ELR (cell line): ENCODE results near the gene ANTXRL.
"Not testable (repeated sequence)": the region's sequence is repeated elsewhere in the genome, so short reads cannot be mapped to it uniquely, and the experiment has no call there.

Source experiments
- DNase-seq: peaks from one replicate; pipeline ENCODE4 v3.0.0-alpha.2; 2015; ENCODE audit warnings: low read depth

ANTXRL gene

GRCh38 chr10:46295350-46296010 lies 8.7 kb downstream of the ANTXRL start:
- peak; percentile 16 for DNase-seq

- DNase-seq = not testable (repeated sequence)
Observed at GRCh38 chr10:46296086-46296485, 9.3 kb downstream of the ANTXRL start.

DNA sequence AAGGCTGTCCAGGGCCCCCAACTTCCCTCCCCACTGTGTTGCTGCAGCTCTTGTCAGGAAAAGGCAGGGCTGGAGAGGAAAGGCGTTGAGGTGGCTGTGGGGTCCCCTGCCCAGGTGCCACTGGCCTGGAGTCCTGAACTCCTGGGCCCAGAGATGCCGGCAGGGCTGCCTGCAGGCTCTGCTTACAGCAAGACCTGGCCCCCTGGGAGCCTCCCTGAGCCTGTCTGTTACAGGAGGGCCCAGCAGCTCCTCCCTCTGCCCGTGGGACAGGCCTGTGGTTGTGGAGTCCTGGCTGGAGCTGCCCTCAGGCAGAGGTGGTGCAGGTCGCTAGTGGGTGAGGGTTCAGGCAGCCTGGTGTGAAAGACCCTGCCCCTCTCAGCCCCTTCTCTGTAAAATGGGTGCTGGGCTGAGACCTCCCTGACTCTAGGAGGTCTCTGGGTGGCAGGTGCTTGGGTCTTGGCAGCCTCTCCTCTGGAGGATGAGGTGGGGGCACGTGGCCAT lies 9.9 kb downstream of the ANTXRL start:
- DNase-seq = no peak

DNA sequence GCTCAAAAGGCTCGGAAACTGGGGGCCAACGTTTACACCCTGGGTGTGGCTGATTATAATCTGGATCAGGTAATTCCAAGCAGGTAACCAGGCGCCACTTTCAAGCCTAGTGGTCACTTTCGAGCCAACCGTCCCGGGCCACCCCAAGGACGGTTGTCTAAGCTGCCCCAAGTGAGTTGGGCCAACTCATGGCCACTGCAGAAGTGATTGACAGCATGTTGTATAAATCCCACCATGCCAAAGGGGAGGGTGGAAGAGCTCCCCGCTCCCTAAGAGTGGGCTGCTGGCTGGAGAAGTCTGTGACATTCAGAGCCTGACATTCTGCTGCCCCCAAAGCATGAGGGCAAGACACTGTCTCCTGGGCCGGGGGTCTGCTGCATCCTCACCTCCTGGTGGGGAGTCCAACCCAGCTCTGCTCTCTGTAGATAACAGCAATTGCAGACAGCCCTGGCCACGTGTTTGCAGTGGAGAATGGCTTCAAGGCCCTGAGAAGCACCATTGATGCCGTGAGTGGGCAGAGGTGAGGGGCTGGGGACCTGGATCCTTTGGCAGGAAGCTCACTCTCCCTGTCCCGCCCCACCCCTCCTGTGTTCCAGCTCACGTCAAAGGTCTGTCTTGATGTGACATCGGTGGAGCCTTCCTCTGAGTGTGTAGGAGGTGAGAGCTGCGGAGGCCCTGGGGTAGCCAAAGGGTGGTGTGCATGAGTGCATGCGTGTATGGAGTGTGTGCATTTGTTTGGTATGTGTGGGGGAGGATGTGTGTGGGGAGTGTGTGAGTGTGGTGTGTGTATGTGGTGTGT lies 10.8 kb downstream of the ANTXRL start:
- no peak for DNase-seq

- DNase-seq = no peak
Observed at GRCh38 chr10:46298477-46299285, 11.9 kb downstream of the ANTXRL start.

- DNase-seq = no peak
Observed at GRCh38 chr10:46299286-46299535, 12.4 kb downstream of the ANTXRL start.

DNA sequence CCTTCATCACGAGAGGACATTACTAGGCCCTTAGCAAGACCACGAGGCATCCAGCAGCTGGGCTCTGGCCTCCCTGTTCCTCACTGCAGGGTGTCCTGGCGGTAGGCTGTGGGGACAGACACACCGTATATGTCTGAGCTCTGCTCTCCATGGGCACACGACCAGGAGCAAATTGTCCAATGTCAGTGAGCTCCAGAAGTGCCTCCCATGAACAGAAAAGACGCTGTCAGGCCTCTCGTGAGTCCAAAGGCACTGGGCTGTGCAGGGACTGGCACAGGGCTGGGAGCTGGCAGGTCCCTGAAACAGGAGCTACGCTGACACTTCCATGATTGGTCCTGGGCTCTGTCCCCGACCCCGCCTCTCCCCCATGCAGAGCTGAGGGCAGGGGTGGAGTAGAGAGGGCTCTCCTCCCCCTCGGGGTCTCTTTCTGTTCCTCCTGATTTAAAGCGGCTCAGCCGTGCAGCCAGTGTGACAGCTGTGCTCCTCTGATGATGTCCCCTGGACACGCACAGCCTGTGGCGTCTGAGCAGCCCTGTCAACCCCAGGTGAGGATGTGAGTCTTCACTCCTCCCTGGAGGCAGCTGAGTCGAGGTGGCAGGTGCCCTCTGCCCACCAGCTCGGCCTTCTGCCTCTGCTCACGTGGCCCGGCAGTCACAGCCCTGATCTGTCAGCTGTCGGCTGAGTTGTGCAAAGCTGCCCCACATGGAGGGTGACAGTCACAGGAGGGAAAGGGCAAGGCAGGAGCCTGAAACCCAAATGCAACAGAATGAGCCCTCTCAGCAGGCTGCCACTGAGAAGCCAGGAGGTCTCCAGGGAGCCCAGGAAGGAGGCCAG lies 13.0 kb downstream of the ANTXRL start:
- DNase-seq = no peak

GRCh38 chr10:46300370-46300711 lies 13.5 kb downstream of the ANTXRL start:
- DNase-seq = not testable (repeated sequence)

DNA sequence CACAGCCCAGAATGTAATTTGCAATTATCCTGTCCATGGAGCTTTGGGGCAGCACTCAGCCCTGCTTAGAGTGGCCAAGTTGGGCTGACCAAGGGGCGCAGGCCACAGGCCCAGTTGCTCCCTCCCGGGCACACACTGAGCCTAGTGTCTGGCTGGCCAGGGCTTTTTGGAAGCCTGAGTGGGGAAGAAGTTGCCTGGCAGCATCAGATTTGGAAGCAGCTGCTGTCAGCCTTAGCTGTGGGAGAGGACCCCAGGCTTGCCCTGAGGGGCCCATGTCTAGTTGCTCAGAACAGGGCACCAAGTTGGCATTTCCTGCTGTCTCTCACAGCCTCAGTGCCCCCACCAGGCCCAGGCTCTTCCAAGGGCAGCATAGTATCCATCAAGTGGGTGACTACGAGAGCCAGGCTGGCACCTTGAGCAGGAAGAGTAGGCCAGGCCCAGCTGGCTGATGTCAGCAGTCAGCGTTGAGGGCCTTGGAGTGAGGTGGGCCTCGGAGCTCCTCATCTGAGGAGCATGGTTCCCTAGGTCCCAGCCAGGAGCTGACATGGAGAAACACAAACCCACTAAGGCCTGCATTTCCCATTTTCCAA lies 14.4 kb downstream of the ANTXRL start:
- no peak for DNase-seq

GRCh38 chr10:46301721-46302479 lies 15.1 kb downstream of the ANTXRL start:
- no peak for DNase-seq

DNA sequence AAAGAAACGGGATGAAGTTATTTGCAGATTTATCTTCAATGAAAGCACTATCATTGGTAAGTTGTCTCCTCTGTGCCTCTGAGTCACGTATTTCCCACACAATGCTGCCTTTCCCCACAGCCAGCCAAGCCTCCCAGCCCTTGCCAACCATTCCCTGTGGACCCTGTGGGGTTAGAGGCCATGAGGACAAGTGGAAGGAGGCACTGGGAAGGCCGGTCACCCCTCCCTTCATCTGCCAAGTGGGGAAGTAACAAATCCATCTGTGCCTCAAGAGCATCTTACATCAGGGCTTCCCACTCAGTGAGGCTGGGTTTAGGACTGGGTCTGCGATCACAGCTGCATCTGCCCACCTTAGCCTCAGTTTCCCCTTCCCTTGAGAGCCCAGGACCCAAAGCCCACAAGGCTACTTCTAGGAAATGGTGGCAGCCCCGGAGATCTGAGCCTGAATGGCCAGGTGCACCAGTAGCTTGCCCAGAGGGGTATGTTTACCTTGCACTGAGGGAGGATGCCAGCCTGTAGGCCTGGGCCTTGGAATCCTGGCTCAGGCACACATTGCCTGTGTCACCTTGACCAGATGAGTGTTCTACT lies 16.1 kb downstream of the ANTXRL start:
- not testable (repeated sequence) for DNase-seq

DNA sequence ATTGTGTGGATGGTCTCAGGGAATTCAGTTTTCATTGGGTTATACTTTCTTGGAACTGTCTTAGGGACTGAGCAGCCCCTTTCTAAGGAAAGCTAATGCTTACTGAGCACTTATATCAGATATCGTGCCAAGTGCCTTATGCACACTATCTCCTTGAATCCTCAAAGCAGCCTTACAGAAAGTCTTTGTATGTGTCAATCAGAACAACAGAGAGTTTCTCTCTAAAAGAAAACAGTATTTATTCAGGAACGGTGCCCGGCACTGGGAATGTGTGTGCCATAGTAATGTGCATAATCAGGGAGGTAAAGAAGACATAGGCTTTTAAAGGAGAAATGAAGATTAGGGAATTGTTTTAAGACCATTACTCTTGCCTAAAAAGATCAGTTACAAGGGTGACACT lies 17.3 kb downstream of the ANTXRL start:
- DNase-seq = no peak

GRCh38 chr10:46304671-46305070 lies 17.9 kb downstream of the ANTXRL start:
- DNase-seq = not testable (repeated sequence)

DNA sequence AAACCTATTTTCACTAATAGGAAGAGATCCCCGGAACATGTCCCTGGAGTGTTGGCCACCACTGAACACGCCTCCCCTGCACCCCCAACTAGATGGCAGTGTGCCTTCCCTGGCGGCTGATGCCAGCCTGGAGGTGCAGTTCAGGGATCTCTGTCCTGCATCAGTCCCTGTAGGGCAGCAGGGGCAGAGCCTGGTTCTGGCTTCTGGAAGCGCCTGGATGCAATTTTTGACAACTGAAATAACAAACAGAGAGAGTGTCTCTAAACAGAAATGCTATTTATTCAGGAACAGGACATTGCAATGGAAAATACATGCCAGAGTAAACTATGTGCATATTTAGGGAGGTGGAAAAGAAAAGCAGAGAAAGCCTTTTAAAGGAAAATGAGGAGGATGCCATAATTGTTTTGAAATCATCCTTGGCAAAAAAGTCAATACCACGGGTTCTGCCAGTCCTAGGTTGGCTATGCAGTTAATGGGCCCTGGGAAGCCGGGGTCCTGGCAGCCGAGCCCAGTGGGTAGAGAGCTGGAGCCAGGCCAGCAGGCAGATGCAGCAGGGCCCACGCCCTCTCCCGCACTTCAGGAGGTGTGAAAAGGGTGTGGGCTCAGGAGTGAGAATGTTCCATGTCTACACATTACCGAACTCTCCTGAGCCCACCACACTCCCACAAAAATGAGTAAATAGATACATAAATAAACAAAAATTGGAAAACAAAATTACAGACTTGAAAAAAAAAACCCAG lies 18.5 kb downstream of the ANTXRL start:
- DNase-seq = no peak

- no peak for DNase-seq
Observed at GRCh38 chr10:46305986-46306385, 19.2 kb downstream of the ANTXRL start.

GRCh38 chr10:46306516-46307184 lies 19.9 kb downstream of the ANTXRL start:
- DNase-seq = no peak

DNA sequence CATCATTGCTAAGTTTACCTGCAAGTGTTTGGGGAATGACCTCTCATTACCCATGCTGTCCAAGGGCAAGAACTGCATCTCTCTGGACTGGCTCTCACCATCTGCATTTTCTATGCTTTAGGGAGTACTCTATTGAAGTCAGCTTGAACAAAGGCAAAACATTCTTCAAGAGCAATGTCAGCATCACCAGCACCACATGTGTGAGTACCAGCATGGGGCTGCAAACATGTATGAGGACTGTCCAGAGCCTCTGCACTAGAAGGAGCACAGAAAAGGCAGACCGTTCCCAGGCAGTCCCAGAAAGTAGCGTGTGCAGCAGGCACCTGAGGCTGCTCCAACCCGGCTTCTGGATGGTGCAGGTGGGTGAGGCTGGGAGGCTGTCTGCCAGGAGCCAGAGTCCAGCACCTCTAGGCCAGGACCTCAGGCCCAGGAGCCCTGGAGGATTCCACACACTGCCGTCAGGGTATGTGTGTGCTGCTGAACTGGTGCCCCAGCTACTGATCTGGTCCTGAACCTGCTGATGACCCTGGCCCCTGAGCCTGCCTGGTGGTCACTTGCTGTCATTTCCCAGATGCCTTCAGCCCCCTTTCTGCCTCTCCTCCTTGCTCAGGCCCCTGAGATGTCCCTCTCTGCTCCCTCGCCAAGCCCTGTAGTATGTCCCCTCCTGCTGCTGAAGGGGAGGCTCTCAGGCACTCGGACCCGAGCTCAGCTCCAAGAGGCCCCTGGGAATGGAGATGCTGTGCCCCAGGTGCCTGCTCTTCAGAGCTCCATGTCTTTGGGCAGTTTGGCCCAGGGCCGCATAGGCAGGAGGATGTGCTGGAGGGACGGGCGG lies 20.7 kb downstream of the ANTXRL start:
- DNase-seq = no peak

DNA sequence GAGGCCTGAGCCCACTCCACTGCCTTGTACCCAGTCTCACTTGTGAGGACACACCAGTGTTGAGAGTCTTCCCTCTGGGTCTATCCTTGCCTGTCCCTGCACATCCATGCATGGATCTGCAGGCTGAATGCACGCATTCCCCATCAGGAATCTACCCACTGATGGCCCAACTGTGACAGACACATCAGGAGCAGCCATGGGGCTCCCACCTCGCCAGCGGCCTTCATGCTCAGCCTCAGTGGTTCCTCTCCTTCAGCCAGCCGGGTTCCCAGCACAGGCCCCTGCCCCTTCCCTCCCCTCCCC lies 21.3 kb downstream of the ANTXRL start:
- no peak for DNase-seq
